Spleen (tissue), 7 donors: ENCODE results near the gene DVL1.
A peak's percentile ranks its signal among the peaks of the same experiment; 100 is the strongest.

Source experiments
- CTCF ChIP-seq, 11 experiments: fragments of 200-600 bp in 7 of 11; fragments of 450-650 bp in 4 of 11; sonication (generic) in 4 of 11; IDR thresholded peaks in 8 of 11; conservative IDR thresholded peaks in 3 of 11; 1 replicate in 7 of 11; 2 replicates in 4 of 11; pipeline versions ENCODE4 v1.4.0 to v1.8.0; 2016 to 2021; ENCODE audit warnings: antibody characterized with exemption in 11 of 11, inconsistent platforms in 4 of 11, mild to moderate bottlenecking in 1 of 11
- POLR2A ChIP-seq, 3 donors: fragments of 450-650 bp; IDR thresholded peaks; one replicate each; pipeline ENCODE4 v1.5.1; 2017; ENCODE audit warnings: antibody characterized with exemption in 3 of 3, mild to moderate bottlenecking in 1 of 3
- POLR2AphosphoS5 ChIP-seq, 3 donors: sonication (generic); formaldehyde crosslinking; IDR thresholded peaks; one replicate each; pipeline ENCODE4 v1.5.1; 2017; ENCODE audit warnings: antibody characterized with exemption in 3 of 3
- donor health status: DM: no; HTN: no; CAD: no; lungs with moderate emphysema.
- donor health status: DM: no; HTN: no; CAD: no.
- donor health status: DM: no; HTN: no; CAD: no.

- TF ChIP-seq CTCF (IDR thresholded peaks at IDR 0.05 in 8 of 11, conservative IDR thresholded peaks at IDR 0.05 in 3 of 11) (no peak), POLR2A (IDR thresholded peaks at IDR 0.05) (no peak), POLR2AphosphoS5 (IDR thresholded peaks at IDR 0.05) (peak in 2 of 3 donors; percentile 20 to 35)
Measured at GRCh38 chr1:1332031-1332755, 17.0 kb downstream of the DVL1 start.
